Left forelimb (tissue), 1 donor: ENCODE measurements around the gene UNC13A.

Source experiments
- DNase-seq: peaks from one replicate; pipeline ENCODE4 v3.0.0-alpha.2; 2018; ENCODE audit warnings: low spot score

Gene UNC13A

GRCh38 chr19:17706750-17707181 is 18.6 kb upstream of the UNC13A start:
- DNase-seq: no peak

GRCh38 chr19:17703824-17704463 is 15.8 kb upstream of the UNC13A start:
- DNase-seq: no peak

GRCh38 chr19:17695198-17695597 is 7.0 kb upstream of the UNC13A start:
- DNase-seq: no peak

- DNase-seq: no peak
These were observed 4.4 kb upstream of the UNC13A start for GRCh38 chr19:17692566-17692965.

GRCh38 chr19:17688853-17689595 is 870 bp upstream of the UNC13A start:
- no peak for DNase-seq

- no peak for DNase-seq
These were observed 855 bp downstream of the UNC13A start for GRCh38 chr19:17687141-17687856.

- DNase-seq: no peak
These were observed 1.5 kb downstream of the UNC13A start for GRCh38 chr19:17686592-17687024.

GRCh38 chr19:17686023-17686521 is 2.1 kb downstream of the UNC13A start:
- DNase-seq: no peak

- no peak for DNase-seq
These were observed 2.6 kb downstream of the UNC13A start for GRCh38 chr19:17685451-17686022.

GRCh38 chr19:17684256-17684655 is 3.9 kb downstream of the UNC13A start:
- DNase-seq: no peak

- no peak for DNase-seq
These were observed 5.1 kb downstream of the UNC13A start for GRCh38 chr19:17683078-17683477.

GRCh38 chr19:17682273-17682672 is 5.9 kb downstream of the UNC13A start:
- DNase-seq: no peak

- no peak for DNase-seq
These were observed 6.5 kb downstream of the UNC13A start for GRCh38 chr19:17681505-17682125.

- no peak for DNase-seq
These were observed 7.9 kb downstream of the UNC13A start for GRCh38 chr19:17680230-17680722.

- DNase-seq: no peak
These were observed 8.5 kb downstream of the UNC13A start for GRCh38 chr19:17679526-17680229.

- DNase-seq: no peak
These were observed 9.3 kb downstream of the UNC13A start for GRCh38 chr19:17678836-17679235.

GRCh38 chr19:17677002-17677401 is 11.2 kb downstream of the UNC13A start:
- DNase-seq: no peak

- no peak for DNase-seq
These were observed 11.9 kb downstream of the UNC13A start for GRCh38 chr19:17676295-17676694.

GRCh38 chr19:17673937-17674799 is 14.0 kb downstream of the UNC13A start:
- DNase-seq: no peak

- DNase-seq: no peak
These were observed 16.2 kb downstream of the UNC13A start for GRCh38 chr19:17671906-17672305.
